Sigmoid colon (tissue), 4 donors: ENCODE data around the gene GCNT2.

ENCODE experiments used
- CTCF ChIP-seq, 4 experiments: fragments of 450-650 bp in 3 of 4; fragments of 200-600 bp in 1 of 4; IDR thresholded peaks; one replicate each; pipeline ENCODE4 v1.5.1; 2016 to 2019; ENCODE audit warnings: antibody characterized with exemption in 4 of 4, mild to moderate bottlenecking in 3 of 4, moderate library complexity in 2 of 4
- EP300 ChIP-seq, 4 donors: sonication (generic); formaldehyde crosslinking; IDR thresholded peaks; one replicate each; pipeline ENCODE4 v1.6.1; 2017; ENCODE audit warnings: antibody characterized with exemption in 4 of 4
- POLR2A ChIP-seq, 2 donors: fragments of 450-650 bp; IDR thresholded peaks; one replicate each; pipeline ENCODE4 v1.6.1; 2016; ENCODE audit warnings: antibody characterized with exemption in 2 of 2, mild to moderate bottlenecking in 2 of 2, moderate library complexity in 2 of 2

GRCh38 chr6:10678456-10678855 is 157.3 kb downstream of the GCNT2 start:
- TF ChIP-seq CTCF (IDR thresholded peaks at IDR 0.05) (no peak), POLR2A (IDR thresholded peaks at IDR 0.05) (no peak), EP300 (IDR thresholded peaks at IDR 0.05) (no peak)
